ENCODE results near the gene CCNK.

GRCh38 chr14:99525699-99526080, 44.5 kb downstream of the CCNK start:
- TF ChIP-seq, protein P1, sequence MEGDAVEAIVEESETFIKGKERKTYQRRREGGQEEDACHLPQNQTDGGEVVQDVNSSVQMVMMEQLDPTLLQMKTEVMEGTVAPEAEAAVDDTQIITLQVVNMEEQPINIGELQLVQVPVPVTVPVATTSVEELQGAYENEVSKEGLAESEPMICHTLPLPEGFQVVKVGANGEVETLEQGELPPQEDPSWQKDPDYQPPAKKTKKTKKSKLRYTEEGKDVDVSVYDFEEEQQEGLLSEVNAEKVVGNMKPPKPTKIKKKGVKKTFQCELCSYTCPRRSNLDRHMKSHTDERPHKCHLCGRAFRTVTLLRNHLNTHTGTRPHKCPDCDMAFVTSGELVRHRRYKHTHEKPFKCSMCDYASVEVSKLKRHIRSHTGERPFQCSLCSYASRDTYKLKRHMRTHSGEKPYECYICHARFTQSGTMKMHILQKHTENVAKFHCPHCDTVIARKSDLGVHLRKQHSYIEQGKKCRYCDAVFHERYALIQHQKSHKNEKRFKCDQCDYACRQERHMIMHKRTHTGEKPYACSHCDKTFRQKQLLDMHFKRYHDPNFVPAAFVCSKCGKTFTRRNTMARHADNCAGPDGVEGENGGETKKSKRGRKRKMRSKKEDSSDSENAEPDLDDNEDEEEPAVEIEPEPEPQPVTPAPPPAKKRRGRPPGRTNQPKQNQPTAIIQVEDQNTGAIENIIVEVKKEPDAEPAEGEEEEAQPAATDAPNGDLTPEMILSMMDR (IDR thresholded peaks at IDR 0.05), result no peak
- TF ChIP-seq SMAD3 (CRISPR knock-in tag; IDR thresholded peaks at IDR 0.05; ENCODE audit: borderline replicate concordance), result no peak
- TF ChIP-seq, protein P2, sequence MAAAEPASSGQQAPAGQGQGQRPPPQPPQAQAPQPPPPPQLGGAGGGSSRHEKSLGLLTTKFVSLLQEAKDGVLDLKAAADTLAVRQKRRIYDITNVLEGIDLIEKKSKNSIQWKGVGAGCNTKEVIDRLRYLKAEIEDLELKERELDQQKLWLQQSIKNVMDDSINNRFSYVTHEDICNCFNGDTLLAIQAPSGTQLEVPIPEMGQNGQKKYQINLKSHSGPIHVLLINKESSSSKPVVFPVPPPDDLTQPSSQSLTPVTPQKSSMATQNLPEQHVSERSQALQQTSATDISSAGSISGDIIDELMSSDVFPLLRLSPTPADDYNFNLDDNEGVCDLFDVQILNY (CRISPR knock-in tag; IDR thresholded peaks at IDR 0.05), result no peak
- TF ChIP-seq, protein P3, sequence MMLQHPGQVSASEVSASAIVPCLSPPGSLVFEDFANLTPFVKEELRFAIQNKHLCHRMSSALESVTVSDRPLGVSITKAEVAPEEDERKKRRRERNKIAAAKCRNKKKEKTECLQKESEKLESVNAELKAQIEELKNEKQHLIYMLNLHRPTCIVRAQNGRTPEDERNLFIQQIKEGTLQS (CRISPR knock-in tag; conservative IDR thresholded peaks at IDR 0.05), result no peak
- TF ChIP-seq, protein P4, sequence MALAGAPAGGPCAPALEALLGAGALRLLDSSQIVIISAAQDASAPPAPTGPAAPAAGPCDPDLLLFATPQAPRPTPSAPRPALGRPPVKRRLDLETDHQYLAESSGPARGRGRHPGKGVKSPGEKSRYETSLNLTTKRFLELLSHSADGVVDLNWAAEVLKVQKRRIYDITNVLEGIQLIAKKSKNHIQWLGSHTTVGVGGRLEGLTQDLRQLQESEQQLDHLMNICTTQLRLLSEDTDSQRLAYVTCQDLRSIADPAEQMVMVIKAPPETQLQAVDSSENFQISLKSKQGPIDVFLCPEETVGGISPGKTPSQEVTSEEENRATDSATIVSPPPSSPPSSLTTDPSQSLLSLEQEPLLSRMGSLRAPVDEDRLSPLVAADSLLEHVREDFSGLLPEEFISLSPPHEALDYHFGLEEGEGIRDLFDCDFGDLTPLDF (CRISPR knock-in tag; IDR thresholded peaks at IDR 0.05), result no peak
- TF ChIP-seq, protein P5, sequence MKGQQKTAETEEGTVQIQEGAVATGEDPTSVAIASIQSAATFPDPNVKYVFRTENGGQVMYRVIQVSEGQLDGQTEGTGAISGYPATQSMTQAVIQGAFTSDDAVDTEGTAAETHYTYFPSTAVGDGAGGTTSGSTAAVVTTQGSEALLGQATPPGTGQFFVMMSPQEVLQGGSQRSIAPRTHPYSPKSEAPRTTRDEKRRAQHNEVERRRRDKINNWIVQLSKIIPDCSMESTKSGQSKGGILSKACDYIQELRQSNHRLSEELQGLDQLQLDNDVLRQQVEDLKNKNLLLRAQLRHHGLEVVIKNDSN (CRISPR knock-in tag; IDR thresholded peaks at IDR 0.05), result no peak
- TF ChIP-seq, protein P6, sequence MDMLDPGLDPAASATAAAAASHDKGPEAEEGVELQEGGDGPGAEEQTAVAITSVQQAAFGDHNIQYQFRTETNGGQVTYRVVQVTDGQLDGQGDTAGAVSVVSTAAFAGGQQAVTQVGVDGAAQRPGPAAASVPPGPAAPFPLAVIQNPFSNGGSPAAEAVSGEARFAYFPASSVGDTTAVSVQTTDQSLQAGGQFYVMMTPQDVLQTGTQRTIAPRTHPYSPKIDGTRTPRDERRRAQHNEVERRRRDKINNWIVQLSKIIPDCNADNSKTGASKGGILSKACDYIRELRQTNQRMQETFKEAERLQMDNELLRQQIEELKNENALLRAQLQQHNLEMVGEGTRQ (CRISPR knock-in tag; IDR thresholded peaks at IDR 0.05), result no peak
- TF ChIP-seq, protein P7, sequence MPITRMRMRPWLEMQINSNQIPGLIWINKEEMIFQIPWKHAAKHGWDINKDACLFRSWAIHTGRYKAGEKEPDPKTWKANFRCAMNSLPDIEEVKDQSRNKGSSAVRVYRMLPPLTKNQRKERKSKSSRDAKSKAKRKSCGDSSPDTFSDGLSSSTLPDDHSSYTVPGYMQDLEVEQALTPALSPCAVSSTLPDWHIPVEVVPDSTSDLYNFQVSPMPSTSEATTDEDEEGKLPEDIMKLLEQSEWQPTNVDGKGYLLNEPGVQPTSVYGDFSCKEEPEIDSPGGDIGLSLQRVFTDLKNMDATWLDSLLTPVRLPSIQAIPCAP (CRISPR knock-in tag; IDR thresholded peaks at IDR 0.05), result no peak

Measured in WTC11 (cell line).